IMR-90 (cell line): ENCODE measurements around the gene TPSG1. TPM values are rescaled to one million over a fixed set of nuclear protein-coding genes. Genes with fewer than 3 reads are reported as not detected.
"Not testable (repeated sequence)": the region's sequence is repeated elsewhere in the genome, so short reads cannot be mapped to it uniquely, and the experiment has no call there.

Source experiments
- ATAC-seq: fragments of 200-7000 bp; cut with Tn5 transposase; 2 replicates; pipeline ENCODE4 v1.9.1; 2020; ENCODE audit warnings: low read depth, mild to moderate bottlenecking, moderate library complexity
- BruUV-seq: library from RNA; stranded (reverse); fragments of 400-500 nt; replicated peaks from 2 replicates; lab custom pipeline; 2021; lab: Mats Ljungman, UMichigan
- CTCF ChIA-PET: fragments of 300-600 bp; formaldehyde crosslinking; extraction: SDS; loops from one replicate; lab custom pipeline; 2021; ENCODE audit warnings: antibody characterized with exemption; lab: Yijun Ruan, JAX
- POLR2A ChIA-PET: fragments of 300-600 bp; sonication (Branson Sonifier 250); formaldehyde crosslinking; loops from one replicate; lab custom pipeline; 2022; ENCODE audit warnings: antibody characterized with exemption; ENCODE audit not compliant: unreplicated experiment; lab: Charles Lee
- DNase-seq: peaks from one replicate; pipeline ENCODE4 v3.0.0; 2013
- H2AFZ ChIP-seq: replicated peaks from 2 replicates; pipeline ENCODE3; 2013; ENCODE audit warnings: low read length, mild to moderate bottlenecking; ENCODE audit not compliant: poor library complexity
- H2AK5ac ChIP-seq: 2 replicates; pipeline ENCODE4 v1.6.1; 2013; ENCODE audit warnings: low read depth, low read length, inconsistent platforms
- H2AK9ac ChIP-seq: replicated peaks from 2 replicates; pipeline ENCODE3; 2013; ENCODE audit warnings: mild to moderate bottlenecking, low read depth, low read length, moderate library complexity; ENCODE audit not compliant: poor library complexity
- H2BK120ac ChIP-seq: 2 replicates; pipeline ENCODE4 v1.6.1; 2013; ENCODE audit warnings: low read depth, low read length, inconsistent platforms
- H2BK15ac ChIP-seq: 3 replicates; pipeline ENCODE4 v1.6.1; 2013; ENCODE audit warnings: low read depth, low read length, inconsistent platforms
- H2BK20ac ChIP-seq: 2 replicates; pipeline ENCODE4 v1.6.1; 2013; ENCODE audit warnings: low read depth, mild to moderate bottlenecking, inconsistent platforms, low read length, moderate library complexity
- H2BK5ac ChIP-seq: 2 replicates; pipeline ENCODE4 v1.6.1; 2013; ENCODE audit warnings: mild to moderate bottlenecking, low read depth, low read length, inconsistent platforms; ENCODE audit not compliant: poor library complexity, severe bottlenecking
- H3K14ac ChIP-seq: replicated peaks from 2 replicates; pipeline ENCODE4 v1.6.1; 2013; ENCODE audit warnings: low read depth, low read length, inconsistent platforms
- H3K18ac ChIP-seq: 2 replicates; pipeline ENCODE4 v1.6.1; 2013; ENCODE audit warnings: low read depth, low read length, control low read depth
- H3K23ac ChIP-seq: 2 replicates; pipeline ENCODE4 v1.6.1; 2013; ENCODE audit warnings: low read depth, low read length, inconsistent platforms
- H3K27ac ChIP-seq: 2 replicates; pipeline ENCODE4 v1.5.1; 2013; ENCODE audit warnings: mild to moderate bottlenecking, control low read depth, low read length; ENCODE audit not compliant: insufficient read depth
- H3K27me3 ChIP-seq: 2 replicates; pipeline ENCODE4 v1.6.1; 2013; ENCODE audit warnings: low read length; ENCODE audit not compliant: control insufficient read depth, insufficient read depth
- H3K36me3 ChIP-seq: 2 replicates; pipeline ENCODE4 v1.6.1; 2013; ENCODE audit warnings: low read length, mixed read lengths; ENCODE audit not compliant: control insufficient read depth, insufficient read depth
- H3K4ac ChIP-seq: 2 replicates; pipeline ENCODE4 v1.6.1; 2013; ENCODE audit warnings: low read depth, low read length, inconsistent platforms
- H3K4me1 ChIP-seq: 2 replicates; pipeline ENCODE4 v1.6.1; 2013; ENCODE audit warnings: low read length, mixed read lengths; ENCODE audit not compliant: control insufficient read depth, insufficient read depth
- H3K4me2 ChIP-seq: 2 replicates; pipeline ENCODE4 v1.6.1; 2013; ENCODE audit warnings: low read depth, mild to moderate bottlenecking, control low read depth, low read length, moderate library complexity
- H3K4me3 ChIP-seq: 2 replicates; pipeline ENCODE4 v1.5.1; 2013; ENCODE audit warnings: low read depth, mild to moderate bottlenecking, control low read depth, low read length, moderate library complexity; ENCODE audit not compliant: insufficient read depth
- H3K56ac ChIP-seq: 2 replicates; pipeline ENCODE4 v1.6.1; 2013; ENCODE audit warnings: low read length, inconsistent platforms; ENCODE audit not compliant: insufficient read depth; ENCODE audit errors: extremely low read depth
- H3K79me1 ChIP-seq, 2 experiments: 2 replicates each; pipeline ENCODE4 v1.6.1; 2013; ENCODE audit warnings: low read length in 2 of 2, inconsistent platforms in 1 of 2, low read depth in 1 of 2
- H3K9ac ChIP-seq: 2 replicates; pipeline ENCODE4 v1.6.1; 2013; ENCODE audit warnings: low read depth, low read length, control low read depth
- H3K9me1 ChIP-seq: 2 replicates; pipeline ENCODE4 v1.6.1; 2013; ENCODE audit warnings: low read length, inconsistent platforms; ENCODE audit not compliant: insufficient read depth
- H3K9me3 ChIP-seq: 2 replicates; pipeline ENCODE4 v1.6.1; 2013; ENCODE audit warnings: low read length; ENCODE audit not compliant: control insufficient read depth, insufficient read depth
- H4K20me1 ChIP-seq: 2 replicates; pipeline ENCODE4 v1.6.1; 2013; ENCODE audit warnings: low read length, inconsistent platforms; ENCODE audit not compliant: insufficient read depth
- H4K5ac ChIP-seq: 2 replicates; pipeline ENCODE4 v1.6.1; 2013; ENCODE audit warnings: mild to moderate bottlenecking, low read depth, low read length, control low read depth
- H4K8ac ChIP-seq, 2 experiments: 2 replicates each; pipeline ENCODE4 v1.6.1; 2013; ENCODE audit warnings: low read depth in 2 of 2, low read length in 2 of 2, control low read depth in 1 of 2, inconsistent platforms in 1 of 2
- H4K91ac ChIP-seq: 2 replicates; pipeline ENCODE4 v1.6.1; 2013; ENCODE audit warnings: low read depth, low read length, inconsistent platforms; ENCODE audit not compliant: insufficient read depth
- WGBS, 2 experiments: methylation state at CpG; one replicate each; pipeline versions ENCODE4 v1.1.5 to v1.1.7; 2013; ENCODE audit warnings: missing lambda C conversion rate in 2 of 2; ENCODE audit not compliant: insufficient read length in 1 of 2; ENCODE audit errors: extremely low coverage in 2 of 2; 5-methylcytosine and 5-hydroxymethylcytosine counted together
- dilution Hi-C: fragments of 300-500 bp; cut with HindIII; formaldehyde crosslinking; loops from one replicate; pipeline ENCODE4 v1.14.3; 2018; ENCODE audit warnings: low sequenced_read_pairs; ENCODE audit not compliant: unreplicated experiment
- in situ Hi-C: fragments of 300-500 bp; cut with MboI; formaldehyde crosslinking; loops from 3 replicates; pipeline ENCODE4 v1.14.3; 2019; ENCODE audit warnings: low sequenced_read_pairs, inconsistent platforms, mixed read lengths
- intact Hi-C: fragments of 100-400 bp; cut with micrococcal nuclease; formaldehyde crosslinking; loops from 2 replicates; pipeline ENCODE4 v1.10.0; 2022
- polyA plus RNA-seq, 3 experiments: library from polyadenylated mRNA; depleted of rRNA; stranded (reverse); fragments of >200 nt; gene quantifications; 2 replicates each; pipeline ENCODE4 v1.2.3, GENCODE V29; 2012; ENCODE audit warnings: low replicate concordance in 1 of 3
- total RNA-seq: library from RNA; depleted of rRNA; stranded (reverse); fragments of >200 nt; gene quantifications from 2 replicates; pipeline ENCODE4 v1.2.3, GENCODE V29; 2012

The TPSG1 gene
- total and polyA plus RNA-seq, 2 of the 4 experiments (the other 2 are of a cell fraction): not detected

GRCh38 chr16:1247903-1248537 is 23.0 kb upstream of the TPSG1 start:
- WGBS, 2 experiments: 90% methylated on average over 11 of the region's 14 CpGs; no CpG with 5 or more reads in 1 of the 2 experiments
- H2AFZ ChIP-seq, intact Hi-C loops, H4K20me1 ChIP-seq, POLR2A ChIA-PET, H2BK120ac ChIP-seq, H2BK5ac ChIP-seq, H3K56ac ChIP-seq, H4K91ac ChIP-seq, BruUV-seq, H3K9me3 ChIP-seq, H2AK9ac ChIP-seq, H3K9me1 ChIP-seq, H3K79me1 ChIP-seq, H2AK5ac ChIP-seq, ATAC-seq, H3K23ac ChIP-seq, H3K4me3 ChIP-seq, dilution Hi-C loops, in situ Hi-C loops, H3K9ac ChIP-seq, H3K4ac ChIP-seq, H3K4me1 ChIP-seq, H2BK20ac ChIP-seq, CTCF ChIA-PET, H2BK15ac ChIP-seq, H3K27ac ChIP-seq, DNase-seq, H3K4me2 ChIP-seq, H4K8ac ChIP-seq, H4K5ac ChIP-seq, H3K14ac ChIP-seq, H3K18ac ChIP-seq, H3K36me3 ChIP-seq: not testable (repeated sequence)
- peaks cover 18% of the 10 kb centered on the region for H3K27me3 ChIP-seq
